Mucosa of stomach (tissue), 1 donor: ENCODE data around the gene INVS.
"Not testable (repeated sequence)": the region's sequence is repeated elsewhere in the genome, so short reads cannot be mapped to it uniquely, and the experiment has no call there.

Experiments used
- H3K27me3 ChIP-seq: one replicate; pipeline ENCODE4 v1.7.0; 2013; ENCODE audit warnings: mild to moderate bottlenecking, low read length; ENCODE audit not compliant: control insufficient read depth, insufficient read depth
- H3K36me3 ChIP-seq: one replicate; pipeline ENCODE4 v1.7.0; 2013; ENCODE audit warnings: low read length; ENCODE audit not compliant: control insufficient read depth, insufficient read depth
- H3K4me1 ChIP-seq: one replicate; pipeline ENCODE4 v1.7.0; 2013; ENCODE audit warnings: mild to moderate bottlenecking, low read length; ENCODE audit not compliant: control insufficient read depth, insufficient read depth
- H3K4me3 ChIP-seq: one replicate; pipeline ENCODE4 v1.7.0; 2013; ENCODE audit warnings: low read length
- H3K9ac ChIP-seq: one replicate; pipeline ENCODE4 v1.7.0; 2013; ENCODE audit warnings: mild to moderate bottlenecking, low read length, moderate library complexity
- H3K9me3 ChIP-seq: one replicate; pipeline ENCODE4 v1.7.0; 2013; ENCODE audit warnings: mild to moderate bottlenecking, low read length, moderate library complexity; ENCODE audit not compliant: control insufficient read depth
- donor health status: Pancreatic carcinoma.

The INVS gene

DNA sequence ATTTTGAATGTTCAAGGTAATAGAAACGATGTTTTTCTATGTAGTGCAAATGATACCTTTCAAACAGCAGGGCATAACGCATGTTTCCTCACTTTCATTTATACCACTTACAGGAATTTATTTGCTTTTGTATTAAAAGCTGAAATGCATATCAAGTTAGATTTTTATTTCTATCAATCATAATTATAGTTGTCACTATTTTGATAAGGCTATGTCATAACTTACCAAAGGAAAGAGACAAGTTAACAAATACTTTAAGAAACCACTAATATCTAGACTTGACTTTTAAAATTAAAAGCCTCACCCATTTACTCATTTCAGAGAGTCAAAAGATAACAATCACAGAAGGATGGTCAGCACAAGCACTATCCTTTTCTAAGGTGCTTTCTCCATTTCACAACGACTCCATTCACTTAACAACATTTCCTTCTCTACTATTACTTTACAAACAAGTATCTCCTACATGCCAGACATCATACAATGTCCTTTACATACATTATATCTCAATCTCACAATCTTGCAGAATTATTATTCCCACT, 12.9 kb upstream of the INVS start:
- H3K4me3 ChIP-seq, result no peak overlapping the region
- H3K27me3 ChIP-seq, result no peaks in the 10 kb centered on the region
- no peak overlapping the region for H3K9ac ChIP-seq
- H3K36me3 ChIP-seq, result no peaks in the 10 kb centered on the region
- no peaks in the 10 kb centered on the region for H3K9me3 ChIP-seq
- H3K4me1 ChIP-seq, result peaks cover 4% of the 10 kb centered on the region

DNA sequence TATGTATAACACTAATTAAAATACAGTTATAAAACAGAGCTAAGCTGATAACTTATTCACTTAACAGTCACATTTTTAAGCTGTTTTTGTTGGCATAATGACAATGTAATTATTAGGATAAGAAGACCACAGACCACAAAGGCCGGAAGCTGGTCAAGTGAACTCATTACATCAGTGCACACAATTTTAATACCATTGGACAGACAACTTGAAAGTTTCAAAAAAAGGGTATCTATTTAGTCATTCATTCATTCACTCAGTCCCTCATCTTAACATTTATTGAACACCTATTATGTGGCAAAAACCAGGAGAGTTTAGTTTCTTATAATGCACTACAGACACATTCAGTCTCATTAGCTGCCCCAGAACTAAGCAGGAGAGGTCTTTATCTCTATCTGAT, 11.8 kb upstream of the INVS start:
- Histone ChIP-seq H3K4me3 (no peak overlapping the region), H3K4me1 (peaks cover 4% of the 10 kb centered on the region), H3K36me3 (no peaks in the 10 kb centered on the region), H3K9ac (no peak overlapping the region), H3K27me3 (no peaks in the 10 kb centered on the region), H3K9me3 (no peaks in the 10 kb centered on the region)

GRCh38 chr9:100088202-100088601, 10.8 kb upstream of the INVS start:
- H3K4me3 ChIP-seq, result no peak overlapping the region
- H3K9ac ChIP-seq, result no peak overlapping the region
- no peaks in the 10 kb centered on the region for H3K36me3 ChIP-seq
- peaks cover 4% of the 10 kb centered on the region for H3K4me1 ChIP-seq
- no peaks in the 10 kb centered on the region for H3K27me3 ChIP-seq
- no peaks in the 10 kb centered on the region for H3K9me3 ChIP-seq

- Histone ChIP-seq H3K9ac (no peak overlapping the region), H3K36me3 (no peaks in the 10 kb centered on the region), H3K9me3 (no peaks in the 10 kb centered on the region), H3K4me1 (peaks cover 12% of the 10 kb centered on the region), H3K4me3 (no peak overlapping the region), H3K27me3 (no peaks in the 10 kb centered on the region)
Measured at GRCh38 chr9:100090880-100091279, 8.2 kb upstream of the INVS start.

- Histone ChIP-seq H3K4me3 (no peak overlapping the region), H3K36me3 (no peaks in the 10 kb centered on the region), H3K4me1 (peaks cover 19% of the 10 kb centered on the region), H3K9me3 (no peaks in the 10 kb centered on the region), H3K27me3 (no peaks in the 10 kb centered on the region), H3K9ac (no peak overlapping the region)
Measured at GRCh38 chr9:100091650-100092049, 7.4 kb upstream of the INVS start.

DNA sequence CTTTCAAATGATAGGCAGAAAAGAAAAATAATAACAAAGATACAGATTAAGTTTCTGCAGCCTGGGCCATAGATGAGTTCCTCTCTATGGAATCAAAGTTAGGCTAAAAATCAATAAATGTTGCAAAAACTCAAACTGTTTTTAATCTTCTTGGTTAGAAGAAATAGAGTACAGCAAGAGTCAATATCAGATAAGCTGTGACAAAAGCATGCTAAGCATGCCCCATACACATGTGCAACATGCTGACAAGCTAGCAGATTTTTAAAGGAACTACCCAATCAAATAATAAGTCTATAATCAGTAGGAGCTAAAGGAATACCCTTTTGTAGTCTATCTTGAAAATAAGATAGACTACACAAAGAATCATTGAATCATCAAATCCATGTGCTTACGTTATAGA, 7.0 kb upstream of the INVS start:
- H3K4me3 ChIP-seq, result no peak overlapping the region
- H3K9me3 ChIP-seq, result no peaks in the 10 kb centered on the region
- H3K9ac ChIP-seq, result no peak overlapping the region
- peaks cover 22% of the 10 kb centered on the region for H3K4me1 ChIP-seq
- no peaks in the 10 kb centered on the region for H3K27me3 ChIP-seq
- no peaks in the 10 kb centered on the region for H3K36me3 ChIP-seq

GRCh38 chr9:100094411-100094810, 4.6 kb upstream of the INVS start:
- not testable (repeated sequence) for H3K9ac ChIP-seq, H3K27me3 ChIP-seq, H3K4me3 ChIP-seq, H3K36me3 ChIP-seq, H3K9me3 ChIP-seq
- H3K4me1 ChIP-seq, result peaks cover 28% of the 10 kb centered on the region

DNA sequence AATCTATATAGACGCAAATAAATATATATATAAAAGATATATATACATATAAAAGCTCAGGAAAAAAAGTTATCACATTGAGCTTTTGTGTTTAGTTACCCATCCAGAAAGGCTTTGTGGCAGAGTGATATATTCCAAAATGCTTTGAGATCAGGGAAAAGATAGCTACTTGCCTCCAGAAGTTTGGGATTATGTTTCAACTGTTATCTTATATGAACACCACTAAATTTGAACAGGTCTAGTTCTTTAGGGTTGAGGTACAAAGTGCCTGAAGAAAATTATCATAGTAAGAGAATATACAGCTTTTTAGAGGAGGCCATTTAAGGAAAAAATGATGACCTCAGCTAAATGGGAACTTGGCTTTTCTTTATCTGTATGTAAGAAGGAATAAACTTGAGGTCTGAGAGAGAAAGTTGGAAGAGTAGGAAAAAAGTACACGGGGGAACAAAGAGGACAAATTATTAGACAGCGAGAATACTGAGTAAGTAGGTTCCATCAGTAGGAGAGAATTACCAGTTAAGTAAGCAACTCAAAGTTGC, 2.6 kb upstream of the INVS start:
- no peak overlapping the region for H3K4me3 ChIP-seq
- H3K4me1 ChIP-seq, result peaks cover 35% of the 10 kb centered on the region
- no peak overlapping the region for H3K9ac ChIP-seq
- no peaks in the 10 kb centered on the region for H3K9me3 ChIP-seq
- no peaks in the 10 kb centered on the region for H3K36me3 ChIP-seq
- no peaks in the 10 kb centered on the region for H3K27me3 ChIP-seq

- Histone ChIP-seq H3K4me3 (peak overlapping the region; percentile 99), H3K9ac (peak overlapping the region; percentile 98), H3K27me3 (no peaks in the 10 kb centered on the region), H3K4me1 (peaks cover 35% of the 10 kb centered on the region), H3K9me3 (no peaks in the 10 kb centered on the region), H3K36me3 (no peaks in the 10 kb centered on the region)
Measured at GRCh38 chr9:100098046-100098886, 777 bp upstream of the INVS start.

DNA sequence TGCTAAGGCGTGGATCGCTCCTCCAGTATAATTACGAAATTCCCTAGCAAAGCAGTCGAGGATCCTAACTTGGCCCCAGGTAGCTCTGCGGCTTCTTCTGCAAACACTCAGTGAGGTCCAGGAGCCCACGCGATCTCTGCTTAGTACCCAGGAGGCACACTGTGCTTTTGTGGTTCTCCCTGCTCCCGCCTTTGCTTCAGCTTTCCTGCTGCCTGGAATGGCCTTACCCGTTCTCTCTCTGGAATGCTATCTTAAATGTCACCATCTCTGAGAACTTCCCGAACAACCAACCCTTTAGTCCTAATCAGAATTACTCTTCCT, 639 bp downstream of the INVS start:
- Histone ChIP-seq H3K9me3 (no peaks in the 10 kb centered on the region), H3K4me1 (peaks cover 35% of the 10 kb centered on the region), H3K9ac (peak overlapping the region; percentile 64), H3K4me3 (peak overlapping the region; percentile 99), H3K27me3 (no peaks in the 10 kb centered on the region), H3K36me3 (no peaks in the 10 kb centered on the region)

DNA sequence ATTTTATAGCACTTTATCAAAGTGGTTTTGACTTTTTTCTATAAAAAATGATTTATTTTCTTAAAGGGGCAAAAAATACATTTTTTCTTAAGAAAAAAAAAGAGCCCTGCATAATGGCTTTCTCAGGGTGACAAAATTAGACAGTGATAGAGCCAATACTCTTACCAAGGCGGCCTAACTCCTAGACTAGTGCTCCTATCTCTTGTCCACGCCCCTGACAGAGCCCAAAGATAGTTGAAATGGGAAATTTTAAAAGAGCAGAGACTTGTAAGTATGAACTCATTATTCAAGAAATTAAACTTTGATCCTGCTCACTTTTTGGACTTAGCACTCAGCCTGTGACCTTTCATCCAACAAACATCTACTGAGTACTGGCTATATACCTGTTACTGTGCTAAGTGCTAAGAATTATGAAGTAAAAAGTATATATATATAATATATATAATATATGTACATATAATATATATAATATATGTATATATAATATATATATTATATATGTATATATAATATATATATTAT, 1.2 kb downstream of the INVS start:
- H3K9me3 ChIP-seq, result no peaks in the 10 kb centered on the region
- peak overlapping the region; percentile 64 for H3K9ac ChIP-seq
- no peak overlapping the region for H3K4me3 ChIP-seq

DNA sequence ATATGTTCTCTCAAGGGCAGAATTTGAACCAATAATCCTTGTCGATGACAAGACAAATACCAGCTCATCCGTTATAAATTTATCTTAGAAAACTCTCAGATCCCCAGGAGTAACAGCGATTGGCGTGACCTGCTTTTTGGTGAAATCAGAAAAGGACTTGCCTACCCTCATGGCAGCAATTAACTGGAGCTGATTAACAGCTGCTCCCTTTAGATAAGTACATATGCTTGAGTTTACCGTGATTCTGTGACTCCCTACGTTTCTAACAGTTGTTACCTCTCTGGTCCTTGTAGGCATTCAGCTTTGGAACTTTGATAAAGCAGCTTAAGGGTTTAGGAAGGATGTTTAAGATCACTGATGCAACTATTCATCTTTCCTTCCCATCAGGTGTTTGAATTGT, 2.6 kb downstream of the INVS start:
- no peak overlapping the region for H3K9ac ChIP-seq
- H3K4me1 ChIP-seq, result peaks cover 20% of the 10 kb centered on the region
- H3K9me3 ChIP-seq, result no peaks in the 10 kb centered on the region
- H3K36me3 ChIP-seq, result no peaks in the 10 kb centered on the region
- no peak overlapping the region for H3K4me3 ChIP-seq
- no peaks in the 10 kb centered on the region for H3K27me3 ChIP-seq

More for the DNA sequence above, 1.2 kb downstream of the INVS start:
- Histone ChIP-seq H3K4me1 (peaks cover 34% of the 10 kb centered on the region), H3K27me3 (no peaks in the 10 kb centered on the region), H3K36me3 (no peaks in the 10 kb centered on the region)
